NCI-H2227 treated with DMSO at 0.1 percent for 48 hours (cell line): ENCODE measurements around the gene AVL9.

ENCODE experiments used
- DNase-seq: peaks from one replicate; lab custom pipeline; 2025; lab: John Stamatoyannopoulos, UW

Gene AVL9

GRCh38 chr7:32533276-32534029, 38.2 kb downstream of the AVL9 start:
- no peak for DNase-seq

GRCh38 chr7:32535162-32535702, 39.9 kb downstream of the AVL9 start:
- no peak for DNase-seq

GRCh38 chr7:32536016-32536415, 40.7 kb downstream of the AVL9 start:
- no peak for DNase-seq

- DNase-seq, result no peak
These were observed 41.3 kb downstream of the AVL9 start for GRCh38 chr7:32536585-32536984.

GRCh38 chr7:32537760-32538159, 42.5 kb downstream of the AVL9 start:
- DNase-seq, result no peak

- DNase-seq, result no peak
These were observed 44.1 kb downstream of the AVL9 start for GRCh38 chr7:32539366-32539765.

GRCh38 chr7:32539919-32540531, 44.7 kb downstream of the AVL9 start:
- no peak for DNase-seq

GRCh38 chr7:32542595-32542994, 47.3 kb downstream of the AVL9 start:
- no peak for DNase-seq

GRCh38 chr7:32559480-32559879, 64.2 kb downstream of the AVL9 start:
- no peak for DNase-seq

- DNase-seq, result no peak
These were observed 64.8 kb downstream of the AVL9 start for GRCh38 chr7:32560075-32560474.

GRCh38 chr7:32561613-32562012, 66.3 kb downstream of the AVL9 start:
- no peak for DNase-seq

GRCh38 chr7:32564542-32564941, 69.3 kb downstream of the AVL9 start:
- DNase-seq, result no peak

- DNase-seq, result no peak
These were observed 74.3 kb downstream of the AVL9 start for GRCh38 chr7:32569388-32570289.

- DNase-seq, result no peak
These were observed 77.9 kb downstream of the AVL9 start for GRCh38 chr7:32573110-32573687.

- no peak for DNase-seq
These were observed 79.3 kb downstream of the AVL9 start for GRCh38 chr7:32574626-32575025.

GRCh38 chr7:32577421-32577820, 82.1 kb downstream of the AVL9 start:
- no peak for DNase-seq

GRCh38 chr7:32579776-32580175, 84.5 kb downstream of the AVL9 start:
- DNase-seq, result no peak

- no peak for DNase-seq
These were observed 85.4 kb downstream of the AVL9 start for GRCh38 chr7:32580646-32581045.

- no peak for DNase-seq
These were observed 86.7 kb downstream of the AVL9 start for GRCh38 chr7:32582036-32582435.

GRCh38 chr7:32583791-32584190, 88.5 kb downstream of the AVL9 start:
- DNase-seq, result no peak

GRCh38 chr7:32586291-32587221, 91.3 kb downstream of the AVL9 start:
- no peak for DNase-seq
